A673 (cell line): ENCODE results near the gene LRTM2.

ENCODE experiments used
- CTCF ChIP-seq: fragments of 300-800, 200-600 bp; sonication (generic); conservative IDR thresholded peaks from 2 replicates; pipeline ENCODE4 v1.5.1; 2017; ENCODE audit warnings: low read depth, mild to moderate bottlenecking, antibody characterized with exemption, low read length, moderate library complexity, mixed read lengths
- EZH2 ChIP-seq: fragments of 200-600 bp; sonication (generic); IDR thresholded peaks from 2 replicates; pipeline ENCODE4 v1.6.1; 2017; ENCODE audit warnings: borderline replicate concordance, low read depth, mild to moderate bottlenecking, mixed read lengths, antibody characterized with exemption, low read length; ENCODE audit not compliant: poor library complexity, severe bottlenecking

- TF ChIP-seq CTCF = no peak
- no peak for TF ChIP-seq EZH2
These were observed 22.0 kb downstream of the LRTM2 start for GRCh38 chr12:1842183-1842904.
